Type B pancreatic cell (in vitro differentiated cells): ENCODE data around the gene TASOR2. TPM values are rescaled to one million over a fixed set of nuclear protein-coding genes. Genes with fewer than 3 reads are reported as not detected.

Experiments
- DNase-seq: peaks from one replicate; pipeline ENCODE4 v3.0.0; 2021; ENCODE audit warnings: mixed read lengths; ENCODE audit not compliant: unreplicated experiment; ENCODE audit errors: extremely low spot score
- H3K27ac Mint-ChIP-seq: 2 replicates; pipeline ENCODE4 v1.8.0; 2021; ENCODE audit warnings: mild to moderate bottlenecking, mixed read lengths
- H3K27me3 Mint-ChIP-seq: 2 replicates; pipeline ENCODE4 v1.8.0; 2021; ENCODE audit warnings: mixed read lengths
- H3K36me3 Mint-ChIP-seq: 2 replicates; pipeline ENCODE4 v1.8.0; 2021; ENCODE audit warnings: mixed read lengths
- H3K4me1 Mint-ChIP-seq: one replicate; pipeline ENCODE4 v1.8.0; 2021; ENCODE audit warnings: mixed read lengths; ENCODE audit not compliant: unreplicated experiment
- H3K4me3 Mint-ChIP-seq: 2 replicates; pipeline ENCODE4 v1.8.0; 2021; ENCODE audit warnings: mild to moderate bottlenecking, mixed read lengths
- H3K9me3 Mint-ChIP-seq: 2 replicates; pipeline ENCODE4 v1.8.0; 2021; ENCODE audit warnings: mixed read lengths
- CTCF ChIP-seq: fragments of 200-600 bp; sonication (generic); conservative IDR thresholded peaks from 2 replicates; pipeline ENCODE4 v1.5.0; 2021; ENCODE audit warnings: antibody characterized with exemption, mild to moderate bottlenecking
- total RNA-seq: library from RNA; stranded (reverse); gene quantifications from 2 replicates; pipeline ENCODE4 v1.2.1, GENCODE V29; 2021; ENCODE audit warnings: low replicate concordance

Gene TASOR2
- total RNA-seq, 1 donor from 2014 or later = 70.1 TPM

GRCh38 chr10:5645944-5646617 is 38.6 kb upstream of the TASOR2 start:
- Mint-ChIP-seq H3K27ac (no peak overlapping the region), H3K36me3 (peaks cover 43% of the 10 kb centered on the region)
- DNase-seq = no peak

GRCh38 chr10:5647507-5648240 is 37.0 kb upstream of the TASOR2 start:
- H3K9me3 Mint-ChIP-seq = no peaks in the 10 kb centered on the region
- H3K4me1 Mint-ChIP-seq = peaks cover 22% of the 10 kb centered on the region
- no peak for TF ChIP-seq CTCF
- no peak overlapping the region for H3K27ac Mint-ChIP-seq
- H3K27me3 Mint-ChIP-seq = no peaks in the 10 kb centered on the region
- DNase-seq = no peak
- H3K36me3 Mint-ChIP-seq = peaks cover 35% of the 10 kb centered on the region
- no peak overlapping the region for H3K4me3 Mint-ChIP-seq

More at GRCh38 chr10:5645944-5646617, 38.6 kb upstream of the TASOR2 start:
- no peak overlapping the region for H3K4me3 Mint-ChIP-seq
- H3K27me3 Mint-ChIP-seq = no peaks in the 10 kb centered on the region
- H3K4me1 Mint-ChIP-seq = peaks cover 22% of the 10 kb centered on the region
- no peak for TF ChIP-seq CTCF
- H3K9me3 Mint-ChIP-seq = no peaks in the 10 kb centered on the region

GRCh38 chr10:5648494-5649457 is 35.9 kb upstream of the TASOR2 start:
- Mint-ChIP-seq H3K36me3 (peaks cover 32% of the 10 kb centered on the region), H3K27me3 (no peaks in the 10 kb centered on the region), H3K9me3 (no peaks in the 10 kb centered on the region), H3K4me1 (peaks cover 20% of the 10 kb centered on the region), H3K4me3 (no peak overlapping the region), H3K27ac (no peak overlapping the region)
- DNase-seq = no peak
- no peak for TF ChIP-seq CTCF

- H3K27ac Mint-ChIP-seq = peak overlapping the region; percentile 17
- TF ChIP-seq CTCF = no peak
Observed at GRCh38 chr10:5649746-5650145, 34.9 kb upstream of the TASOR2 start.

GRCh38 chr10:5650664-5651387 is 33.8 kb upstream of the TASOR2 start:
- H3K4me3 Mint-ChIP-seq = no peak overlapping the region
- no peak for TF ChIP-seq CTCF
- DNase-seq = no peak
- H3K27me3 Mint-ChIP-seq = no peaks in the 10 kb centered on the region
- no peak overlapping the region for H3K27ac Mint-ChIP-seq
- peaks cover 20% of the 10 kb centered on the region for H3K4me1 Mint-ChIP-seq
- no peaks in the 10 kb centered on the region for H3K9me3 Mint-ChIP-seq
- H3K36me3 Mint-ChIP-seq = peaks cover 22% of the 10 kb centered on the region

More at GRCh38 chr10:5649746-5650145, 34.9 kb upstream of the TASOR2 start:
- no peak for DNase-seq
- H3K27me3 Mint-ChIP-seq = no peaks in the 10 kb centered on the region
- peaks cover 17% of the 10 kb centered on the region for H3K4me1 Mint-ChIP-seq
- no peak overlapping the region for H3K4me3 Mint-ChIP-seq
- H3K9me3 Mint-ChIP-seq = no peaks in the 10 kb centered on the region
- H3K36me3 Mint-ChIP-seq = peaks cover 26% of the 10 kb centered on the region
